ENCODE measurements around the gene LTB4R. TPM values are rescaled to one million over a fixed set of nuclear protein-coding genes. Genes with fewer than 3 reads are reported as not detected.
A peak's percentile ranks its signal among the peaks of the same experiment; 100 is the strongest.

Gene LTB4R
- total and polyA plus RNA-seq, 9 of the 15 experiments (the other 6 are each of a cell fraction or from before 2014, with no cell fraction given), result 0.38 to 10.5 (median 2.8) TPM

DNA sequence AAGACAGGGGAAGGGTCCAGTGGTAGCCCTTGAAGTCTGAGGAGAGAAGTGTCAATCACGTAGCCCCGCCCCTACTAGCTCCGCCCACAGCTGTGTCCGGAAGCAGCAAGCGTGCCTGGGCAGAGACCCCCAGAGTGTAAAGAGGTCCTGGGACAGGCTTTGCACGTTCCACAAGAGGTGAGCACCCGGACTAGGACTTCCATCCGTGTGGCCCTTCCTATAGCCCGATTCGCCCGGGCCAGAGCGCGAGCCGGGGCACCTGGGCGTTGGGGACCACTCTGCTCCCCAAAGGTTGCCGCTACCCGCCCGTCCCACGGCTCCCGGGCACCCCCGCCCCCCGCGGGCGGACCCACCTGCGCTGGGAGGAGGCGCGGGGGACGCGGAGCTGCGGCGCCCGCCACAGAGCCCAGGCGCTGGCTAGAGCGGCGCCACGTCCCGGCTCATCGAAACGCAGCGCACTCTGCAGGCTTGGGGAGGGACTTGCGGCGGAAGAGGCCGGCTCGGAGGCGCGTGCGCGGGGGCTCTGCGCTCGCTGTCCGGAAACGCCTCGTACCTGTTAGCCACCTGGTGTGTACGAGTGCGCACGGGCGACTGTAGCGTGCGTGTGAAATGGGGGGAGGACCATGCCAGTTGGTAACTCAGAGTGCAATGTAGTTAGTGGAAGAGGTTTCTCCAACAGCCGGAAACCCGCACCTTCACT is 40.0 kb upstream of the LTB4R start, which contains the start of gene RABGGTA (continued):
- TF ChIP-seq, protein P1, sequence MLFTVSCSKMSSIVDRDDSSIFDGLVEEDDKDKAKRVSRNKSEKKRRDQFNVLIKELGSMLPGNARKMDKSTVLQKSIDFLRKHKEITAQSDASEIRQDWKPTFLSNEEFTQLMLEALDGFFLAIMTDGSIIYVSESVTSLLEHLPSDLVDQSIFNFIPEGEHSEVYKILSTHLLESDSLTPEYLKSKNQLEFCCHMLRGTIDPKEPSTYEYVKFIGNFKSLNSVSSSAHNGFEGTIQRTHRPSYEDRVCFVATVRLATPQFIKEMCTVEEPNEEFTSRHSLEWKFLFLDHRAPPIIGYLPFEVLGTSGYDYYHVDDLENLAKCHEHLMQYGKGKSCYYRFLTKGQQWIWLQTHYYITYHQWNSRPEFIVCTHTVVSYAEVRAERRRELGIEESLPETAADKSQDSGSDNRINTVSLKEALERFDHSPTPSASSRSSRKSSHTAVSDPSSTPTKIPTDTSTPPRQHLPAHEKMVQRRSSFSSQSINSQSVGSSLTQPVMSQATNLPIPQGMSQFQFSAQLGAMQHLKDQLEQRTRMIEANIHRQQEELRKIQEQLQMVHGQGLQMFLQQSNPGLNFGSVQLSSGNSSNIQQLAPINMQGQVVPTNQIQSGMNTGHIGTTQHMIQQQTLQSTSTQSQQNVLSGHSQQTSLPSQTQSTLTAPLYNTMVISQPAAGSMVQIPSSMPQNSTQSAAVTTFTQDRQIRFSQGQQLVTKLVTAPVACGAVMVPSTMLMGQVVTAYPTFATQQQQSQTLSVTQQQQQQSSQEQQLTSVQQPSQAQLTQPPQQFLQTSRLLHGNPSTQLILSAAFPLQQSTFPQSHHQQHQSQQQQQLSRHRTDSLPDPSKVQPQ (CRISPR knock-in tag; IDR thresholded peaks at IDR 0.05; ENCODE audit: borderline replicate concordance), result no peak
- TF ChIP-seq BDP1 (IDR thresholded peaks at IDR 0.05; ENCODE audit: insufficient read depth, insufficient read length), result no peak
- TF ChIP-seq DPF2 (IDR thresholded peaks at IDR 0.05), result no peak
- TF ChIP-seq, protein P2, sequence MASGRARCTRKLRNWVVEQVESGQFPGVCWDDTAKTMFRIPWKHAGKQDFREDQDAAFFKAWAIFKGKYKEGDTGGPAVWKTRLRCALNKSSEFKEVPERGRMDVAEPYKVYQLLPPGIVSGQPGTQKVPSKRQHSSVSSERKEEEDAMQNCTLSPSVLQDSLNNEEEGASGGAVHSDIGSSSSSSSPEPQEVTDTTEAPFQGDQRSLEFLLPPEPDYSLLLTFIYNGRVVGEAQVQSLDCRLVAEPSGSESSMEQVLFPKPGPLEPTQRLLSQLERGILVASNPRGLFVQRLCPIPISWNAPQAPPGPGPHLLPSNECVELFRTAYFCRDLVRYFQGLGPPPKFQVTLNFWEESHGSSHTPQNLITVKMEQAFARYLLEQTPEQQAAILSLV (tag; IDR thresholded peaks at IDR 0.05), result no peak
- TF ChIP-seq SUPT5H (IDR thresholded peaks at IDR 0.05), result peak; percentile 62
- no peak for TF ChIP-seq ELF4 (CRISPR knock-in tag; IDR thresholded peaks at IDR 0.05)
- 0 out of 3 replicates have a peak, but pooled peaks of 1 of the 2 experiments have one; percentile 45 for TF ChIP-seq CBX3 (IDR thresholded peaks at IDR 0.05; ENCODE audit: borderline replicate concordance in 1 of 2, low read length in 2 of 2)
- no peak for TF ChIP-seq ZNF780A (CRISPR knock-in tag; IDR thresholded peaks at IDR 0.05)
- 0 out of 2 replicates have a peak, but pooled peaks have one; percentile 26 for TF ChIP-seq HNRNPL (IDR thresholded peaks at IDR 0.05; ENCODE audit: low read depth, low read length)
- TF ChIP-seq ZNF445 (CRISPR knock-in tag; IDR thresholded peaks at IDR 0.05; ENCODE audit: low read depth), result no peak
- no peak for TF ChIP-seq NUFIP1 (IDR thresholded peaks at IDR 0.05; ENCODE audit: partially characterized antibody)
- no peak for TF ChIP-seq STAG1 (CRISPR knock-in tag; IDR thresholded peaks at IDR 0.05; ENCODE audit: borderline replicate concordance)
- TF ChIP-seq KDM1A (IDR thresholded peaks at IDR 0.05), result no peak
- TF ChIP-seq HDAC6 (IDR thresholded peaks at IDR 0.05; ENCODE audit: low read depth, low read length), result no peak
- TF ChIP-seq ZNF3 (CRISPR knock-in tag; IDR thresholded peaks at IDR 0.05), result no peak
- TF ChIP-seq ZNF134 (CRISPR knock-in tag; conservative IDR thresholded peaks at IDR 0.05), result no peak
- TF ChIP-seq FIP1L1 (IDR thresholded peaks at IDR 0.05; ENCODE audit: low read depth, low read length, poor library complexity, severe bottlenecking), result peak; percentile 78
- no peak for TF ChIP-seq XRCC5 (IDR thresholded peaks at IDR 0.05; ENCODE audit: low read depth, low read length)
- TF ChIP-seq SIN3B (IDR thresholded peaks at IDR 0.05; ENCODE audit: low read depth), result peak; percentile 54; the same call in 1 of the 2 replicates
- no peak for TF ChIP-seq SRSF7 (optimal IDR thresholded peaks at IDR 0.05; ENCODE audit: low read depth, low read length)
- TF ChIP-seq TEAD4 (IDR thresholded peaks at IDR 0.05; ENCODE audit: low read length), result 0 out of 2 replicates have a peak, but pooled peaks have one; percentile 18
- no peak for TF ChIP-seq TEAD4 (CRISPR knock-in tag; IDR thresholded peaks at IDR 0.05; ENCODE audit: borderline replicate concordance)
- TF ChIP-seq, protein P3, sequence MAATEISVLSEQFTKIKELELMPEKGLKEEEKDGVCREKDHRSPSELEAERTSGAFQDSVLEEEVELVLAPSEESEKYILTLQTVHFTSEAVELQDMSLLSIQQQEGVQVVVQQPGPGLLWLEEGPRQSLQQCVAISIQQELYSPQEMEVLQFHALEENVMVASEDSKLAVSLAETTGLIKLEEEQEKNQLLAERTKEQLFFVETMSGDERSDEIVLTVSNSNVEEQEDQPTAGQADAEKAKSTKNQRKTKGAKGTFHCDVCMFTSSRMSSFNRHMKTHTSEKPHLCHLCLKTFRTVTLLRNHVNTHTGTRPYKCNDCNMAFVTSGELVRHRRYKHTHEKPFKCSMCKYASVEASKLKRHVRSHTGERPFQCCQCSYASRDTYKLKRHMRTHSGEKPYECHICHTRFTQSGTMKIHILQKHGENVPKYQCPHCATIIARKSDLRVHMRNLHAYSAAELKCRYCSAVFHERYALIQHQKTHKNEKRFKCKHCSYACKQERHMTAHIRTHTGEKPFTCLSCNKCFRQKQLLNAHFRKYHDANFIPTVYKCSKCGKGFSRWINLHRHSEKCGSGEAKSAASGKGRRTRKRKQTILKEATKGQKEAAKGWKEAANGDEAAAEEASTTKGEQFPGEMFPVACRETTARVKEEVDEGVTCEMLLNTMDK (IDR thresholded peaks at IDR 0.05; ENCODE audit: borderline replicate concordance, insufficient read depth, low read depth, low read length, poor library complexity, severe bottlenecking), result peak; percentile 96
- TF ChIP-seq ELF1 (tag; IDR thresholded peaks at IDR 0.05), result peak; percentile 89
- no peak for TF ChIP-seq ZNF197 (CRISPR knock-in tag; IDR thresholded peaks at IDR 0.05; ENCODE audit: low read depth)

Data from K562 (cell line).